ENCODE measurements around the gene AK5.

DNA sequence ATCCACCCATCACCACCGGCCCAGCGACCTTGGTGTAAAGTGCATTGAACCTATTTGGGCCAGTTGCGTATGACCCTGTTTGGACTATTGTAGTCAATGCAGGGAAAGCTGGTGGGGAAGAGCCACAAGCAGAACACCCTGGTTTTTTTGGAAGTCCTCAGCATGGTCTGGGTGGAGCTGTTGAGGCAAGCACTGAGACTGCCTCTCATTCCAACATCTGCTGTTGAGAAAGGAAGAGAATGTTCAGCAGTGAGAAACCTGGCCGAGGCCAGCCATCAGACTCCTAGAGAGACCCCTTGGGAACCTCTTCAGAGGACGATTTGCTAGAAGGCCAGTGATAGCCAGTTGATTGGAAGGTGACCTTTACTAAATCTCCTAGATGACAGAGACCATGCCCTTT is 217.6 kb downstream of the AK5 start:
- TF ChIP-seq, protein P1, sequence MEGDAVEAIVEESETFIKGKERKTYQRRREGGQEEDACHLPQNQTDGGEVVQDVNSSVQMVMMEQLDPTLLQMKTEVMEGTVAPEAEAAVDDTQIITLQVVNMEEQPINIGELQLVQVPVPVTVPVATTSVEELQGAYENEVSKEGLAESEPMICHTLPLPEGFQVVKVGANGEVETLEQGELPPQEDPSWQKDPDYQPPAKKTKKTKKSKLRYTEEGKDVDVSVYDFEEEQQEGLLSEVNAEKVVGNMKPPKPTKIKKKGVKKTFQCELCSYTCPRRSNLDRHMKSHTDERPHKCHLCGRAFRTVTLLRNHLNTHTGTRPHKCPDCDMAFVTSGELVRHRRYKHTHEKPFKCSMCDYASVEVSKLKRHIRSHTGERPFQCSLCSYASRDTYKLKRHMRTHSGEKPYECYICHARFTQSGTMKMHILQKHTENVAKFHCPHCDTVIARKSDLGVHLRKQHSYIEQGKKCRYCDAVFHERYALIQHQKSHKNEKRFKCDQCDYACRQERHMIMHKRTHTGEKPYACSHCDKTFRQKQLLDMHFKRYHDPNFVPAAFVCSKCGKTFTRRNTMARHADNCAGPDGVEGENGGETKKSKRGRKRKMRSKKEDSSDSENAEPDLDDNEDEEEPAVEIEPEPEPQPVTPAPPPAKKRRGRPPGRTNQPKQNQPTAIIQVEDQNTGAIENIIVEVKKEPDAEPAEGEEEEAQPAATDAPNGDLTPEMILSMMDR (conservative IDR thresholded peaks at IDR 0.05; ENCODE audit: low read depth in 2 of 2) = no peak
- TF ChIP-seq CREB1 (CRISPR knock-in tag; IDR thresholded peaks at IDR 0.05; ENCODE audit: low read depth) = no peak
- no peak for TF ChIP-seq EZH2phosphoT487 (IDR thresholded peaks at IDR 0.05; ENCODE audit: unreplicated experiment)
- no peak for TF ChIP-seq POLR2AphosphoS5 (IDR thresholded peaks at IDR 0.05; ENCODE audit: low read depth)
- TF ChIP-seq, protein P2, sequence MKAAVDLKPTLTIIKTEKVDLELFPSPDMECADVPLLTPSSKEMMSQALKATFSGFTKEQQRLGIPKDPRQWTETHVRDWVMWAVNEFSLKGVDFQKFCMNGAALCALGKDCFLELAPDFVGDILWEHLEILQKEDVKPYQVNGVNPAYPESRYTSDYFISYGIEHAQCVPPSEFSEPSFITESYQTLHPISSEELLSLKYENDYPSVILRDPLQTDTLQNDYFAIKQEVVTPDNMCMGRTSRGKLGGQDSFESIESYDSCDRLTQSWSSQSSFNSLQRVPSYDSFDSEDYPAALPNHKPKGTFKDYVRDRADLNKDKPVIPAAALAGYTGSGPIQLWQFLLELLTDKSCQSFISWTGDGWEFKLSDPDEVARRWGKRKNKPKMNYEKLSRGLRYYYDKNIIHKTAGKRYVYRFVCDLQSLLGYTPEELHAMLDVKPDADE (IDR thresholded peaks at IDR 0.05) = no peak
- no peak for TF ChIP-seq JUNB (IDR thresholded peaks at IDR 0.05; ENCODE audit: unreplicated experiment)
- TF ChIP-seq ZNF114 (CRISPR knock-in tag; IDR thresholded peaks at IDR 0.05) = no peak
- no peak for TF ChIP-seq EZH2 (IDR thresholded peaks at IDR 0.05; ENCODE audit: low read depth, unreplicated experiment)
- TF ChIP-seq, protein P3, sequence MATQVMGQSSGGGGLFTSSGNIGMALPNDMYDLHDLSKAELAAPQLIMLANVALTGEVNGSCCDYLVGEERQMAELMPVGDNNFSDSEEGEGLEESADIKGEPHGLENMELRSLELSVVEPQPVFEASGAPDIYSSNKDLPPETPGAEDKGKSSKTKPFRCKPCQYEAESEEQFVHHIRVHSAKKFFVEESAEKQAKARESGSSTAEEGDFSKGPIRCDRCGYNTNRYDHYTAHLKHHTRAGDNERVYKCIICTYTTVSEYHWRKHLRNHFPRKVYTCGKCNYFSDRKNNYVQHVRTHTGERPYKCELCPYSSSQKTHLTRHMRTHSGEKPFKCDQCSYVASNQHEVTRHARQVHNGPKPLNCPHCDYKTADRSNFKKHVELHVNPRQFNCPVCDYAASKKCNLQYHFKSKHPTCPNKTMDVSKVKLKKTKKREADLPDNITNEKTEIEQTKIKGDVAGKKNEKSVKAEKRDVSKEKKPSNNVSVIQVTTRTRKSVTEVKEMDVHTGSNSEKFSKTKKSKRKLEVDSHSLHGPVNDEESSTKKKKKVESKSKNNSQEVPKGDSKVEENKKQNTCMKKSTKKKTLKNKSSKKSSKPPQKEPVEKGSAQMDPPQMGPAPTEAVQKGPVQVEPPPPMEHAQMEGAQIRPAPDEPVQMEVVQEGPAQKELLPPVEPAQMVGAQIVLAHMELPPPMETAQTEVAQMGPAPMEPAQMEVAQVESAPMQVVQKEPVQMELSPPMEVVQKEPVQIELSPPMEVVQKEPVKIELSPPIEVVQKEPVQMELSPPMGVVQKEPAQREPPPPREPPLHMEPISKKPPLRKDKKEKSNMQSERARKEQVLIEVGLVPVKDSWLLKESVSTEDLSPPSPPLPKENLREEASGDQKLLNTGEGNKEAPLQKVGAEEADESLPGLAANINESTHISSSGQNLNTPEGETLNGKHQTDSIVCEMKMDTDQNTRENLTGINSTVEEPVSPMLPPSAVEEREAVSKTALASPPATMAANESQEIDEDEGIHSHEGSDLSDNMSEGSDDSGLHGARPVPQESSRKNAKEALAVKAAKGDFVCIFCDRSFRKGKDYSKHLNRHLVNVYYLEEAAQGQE (IDR thresholded peaks at IDR 0.05; ENCODE audit: unreplicated experiment) = no peak
- TF ChIP-seq NANOG (IDR thresholded peaks at IDR 0.05; ENCODE audit: borderline replicate concordance) = no peak

Measured in GM23338 (cell line).